ENCODE data around the gene LRRC45.

DNA sequence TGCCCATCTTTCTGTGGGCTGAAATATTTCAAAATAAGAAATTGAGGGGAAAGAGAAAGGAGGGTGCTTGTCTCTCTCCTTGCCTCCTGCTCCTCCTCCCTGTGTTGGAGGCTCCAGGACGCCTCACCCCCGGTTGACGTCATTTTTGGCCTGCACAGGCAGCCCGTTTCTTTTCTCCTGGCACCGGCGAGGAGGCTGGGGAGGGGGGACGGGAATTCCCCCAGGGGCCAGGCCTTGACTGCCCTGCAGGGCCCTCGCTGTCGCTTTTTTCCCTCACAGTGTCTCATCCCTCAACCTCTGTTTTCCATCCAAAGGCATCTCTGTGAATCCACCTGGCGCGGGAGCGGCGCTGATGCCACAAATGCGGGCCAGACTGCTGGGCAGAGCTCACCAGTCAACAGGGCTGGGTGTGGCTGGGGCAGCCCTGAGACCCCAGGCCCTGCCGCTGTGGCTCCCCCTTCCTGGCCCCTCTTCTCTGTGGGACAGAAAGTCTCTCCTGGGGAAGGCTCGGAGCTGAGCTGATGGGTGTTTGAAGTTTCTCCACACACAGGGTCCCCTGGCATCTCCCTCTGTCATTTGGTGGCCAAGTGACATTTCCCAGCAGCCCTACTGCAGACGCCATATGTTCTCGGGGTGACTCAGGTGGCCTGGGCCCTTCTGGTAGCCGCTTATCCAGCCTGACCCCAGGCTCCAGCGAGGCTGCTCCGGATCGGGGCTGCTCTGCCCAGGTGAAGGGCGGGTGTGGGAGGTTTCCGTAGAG is 16.5 kb upstream of the LRRC45 start:
- TF ChIP-seq, protein P1, sequence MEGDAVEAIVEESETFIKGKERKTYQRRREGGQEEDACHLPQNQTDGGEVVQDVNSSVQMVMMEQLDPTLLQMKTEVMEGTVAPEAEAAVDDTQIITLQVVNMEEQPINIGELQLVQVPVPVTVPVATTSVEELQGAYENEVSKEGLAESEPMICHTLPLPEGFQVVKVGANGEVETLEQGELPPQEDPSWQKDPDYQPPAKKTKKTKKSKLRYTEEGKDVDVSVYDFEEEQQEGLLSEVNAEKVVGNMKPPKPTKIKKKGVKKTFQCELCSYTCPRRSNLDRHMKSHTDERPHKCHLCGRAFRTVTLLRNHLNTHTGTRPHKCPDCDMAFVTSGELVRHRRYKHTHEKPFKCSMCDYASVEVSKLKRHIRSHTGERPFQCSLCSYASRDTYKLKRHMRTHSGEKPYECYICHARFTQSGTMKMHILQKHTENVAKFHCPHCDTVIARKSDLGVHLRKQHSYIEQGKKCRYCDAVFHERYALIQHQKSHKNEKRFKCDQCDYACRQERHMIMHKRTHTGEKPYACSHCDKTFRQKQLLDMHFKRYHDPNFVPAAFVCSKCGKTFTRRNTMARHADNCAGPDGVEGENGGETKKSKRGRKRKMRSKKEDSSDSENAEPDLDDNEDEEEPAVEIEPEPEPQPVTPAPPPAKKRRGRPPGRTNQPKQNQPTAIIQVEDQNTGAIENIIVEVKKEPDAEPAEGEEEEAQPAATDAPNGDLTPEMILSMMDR (conservative IDR thresholded peaks at IDR 0.05 in 1 of 2, IDR thresholded peaks at IDR 0.05 in 1 of 2; ENCODE audit: extremely low read depth in 1 of 2, insufficient read depth in 1 of 2, low read depth in 1 of 2, low read length in 2 of 2), result no peak
- TF ChIP-seq EZH2 (IDR thresholded peaks at IDR 0.05; ENCODE audit: borderline replicate concordance, low read length), result no peak
